Mesendoderm (in vitro differentiated cells): Measurements from ENCODE around the gene FFAR3.
"Not testable (repeated sequence)": the region's sequence is repeated elsewhere in the genome, so short reads cannot be mapped to it uniquely, and the experiment has no call there.

Source experiments
- DNase-seq: peaks from one replicate; pipeline ENCODE4 v3.0.0; 2013
- H2AK5ac ChIP-seq: 2 replicates; pipeline ENCODE4 v1.6.1; 2013; ENCODE audit warnings: low read length, inconsistent platforms
- H2BK120ac ChIP-seq: 2 replicates; pipeline ENCODE4 v1.6.1; 2013; ENCODE audit warnings: low read depth, mild to moderate bottlenecking, low read length, moderate library complexity, mixed read lengths
- H2BK15ac ChIP-seq: replicated peaks from 2 replicates; pipeline ENCODE4 v1.6.1; 2013; ENCODE audit warnings: low read depth, mild to moderate bottlenecking, moderate library complexity
- H2BK5ac ChIP-seq: 2 replicates; pipeline ENCODE4 v1.6.1; 2013; ENCODE audit warnings: low read length, inconsistent platforms
- H3K18ac ChIP-seq: 2 replicates; pipeline ENCODE4 v1.6.1; 2013; ENCODE audit warnings: mild to moderate bottlenecking, low read length, mixed read lengths
- H3K23ac ChIP-seq: one replicate; pipeline ENCODE4 v1.6.1; 2013; ENCODE audit warnings: low read length
- H3K27ac ChIP-seq: 2 replicates; pipeline ENCODE4 v1.5.1; 2013; ENCODE audit warnings: low read depth, mild to moderate bottlenecking, inconsistent platforms, low read length, moderate library complexity
- H3K27me3 ChIP-seq: 2 replicates; pipeline ENCODE4 v1.6.1; 2013; ENCODE audit warnings: low read length, control low read depth, mild to moderate bottlenecking, inconsistent platforms; ENCODE audit not compliant: insufficient read depth, poor library complexity
- H3K36me3 ChIP-seq: 2 replicates; pipeline ENCODE4 v1.6.1; 2013; ENCODE audit warnings: low read length, inconsistent platforms; ENCODE audit not compliant: control insufficient read depth, insufficient read depth
- H3K4ac ChIP-seq: one replicate; pipeline ENCODE4 v1.6.1; 2013; ENCODE audit warnings: low read depth, mild to moderate bottlenecking, low read length, moderate library complexity
- H3K4me1 ChIP-seq: 2 replicates; pipeline ENCODE4 v1.6.1; 2013; ENCODE audit warnings: low read depth, low read length, inconsistent platforms; ENCODE audit not compliant: control insufficient read depth
- H3K4me2 ChIP-seq: 2 replicates; pipeline ENCODE4 v1.6.1; 2013; ENCODE audit warnings: low read length
- H3K4me3 ChIP-seq: 2 replicates; pipeline ENCODE4 v1.5.1; 2013; ENCODE audit warnings: mild to moderate bottlenecking, low read length
- H3K56ac ChIP-seq: one replicate; pipeline ENCODE4 v1.6.1; 2013; ENCODE audit warnings: low read length
- H3K79me1 ChIP-seq: 2 replicates; pipeline ENCODE4 v1.6.1; 2013; ENCODE audit warnings: low read length, inconsistent platforms
- H3K79me2 ChIP-seq: 2 replicates; pipeline ENCODE4 v1.6.1; 2013; ENCODE audit warnings: mild to moderate bottlenecking, low read length; ENCODE audit not compliant: control insufficient read depth, insufficient read depth
- H3K9ac ChIP-seq: 2 replicates; pipeline ENCODE4 v1.6.1; 2013; ENCODE audit warnings: low read length, inconsistent platforms
- H4K5ac ChIP-seq: one replicate; pipeline ENCODE4 v1.6.1; 2013; ENCODE audit warnings: low read length
- H4K8ac ChIP-seq: one replicate; pipeline ENCODE4 v1.6.1; 2013; ENCODE audit warnings: low read depth, mild to moderate bottlenecking, control low read depth, low read length, moderate library complexity
- WGBS: extraction: QIAGEN DNeasy Blood & Tissue Kit; methylation state at CpG from one replicate; pipeline ENCODE4 v1.1.7; 2013; ENCODE audit warnings: low lambda C conversion rate, missing lambda C conversion rate; ENCODE audit not compliant: insufficient coverage; ENCODE audit errors: extremely low coverage; 5-methylcytosine and 5-hydroxymethylcytosine counted together

The FFAR3 gene

GRCh38 chr19:35369522-35369921 is 11.3 kb downstream of the FFAR3 start:
- Histone ChIP-seq H3K79me1 (no peaks in the 10 kb centered on the region), H3K23ac (no peak overlapping the region), H3K36me3 (no peaks in the 10 kb centered on the region), H4K5ac (no peak overlapping the region), H2BK5ac (no peak overlapping the region), H3K4me3 (no peak overlapping the region), H3K27me3 (no peaks in the 10 kb centered on the region), H4K8ac (no peak overlapping the region), H3K4me2 (no peak overlapping the region), H3K56ac (no peak overlapping the region), H3K79me2 (no peaks in the 10 kb centered on the region), H3K18ac (no peak overlapping the region), H2AK5ac (no peak overlapping the region), H3K9ac (no peak overlapping the region), H3K4ac (no peak overlapping the region), H3K27ac (no peak overlapping the region), H2BK120ac (no peak overlapping the region), H2BK15ac (no peak overlapping the region), H3K4me1 (no peaks in the 10 kb centered on the region)
- DNase-seq, result no peak

- Histone ChIP-seq H3K4me1 (no peaks in the 10 kb centered on the region), H3K27me3 (no peaks in the 10 kb centered on the region), H2BK5ac (no peak within 1 kb of the TSS), H3K4ac (no peak within 1 kb of the TSS), H3K18ac (no peak within 1 kb of the TSS), H3K9ac (no peak within 1 kb of the TSS), H4K5ac (no peak within 1 kb of the TSS), H4K8ac (no peak within 1 kb of the TSS), H3K56ac (no peak within 1 kb of the TSS), H3K79me2 (no peaks in the 10 kb centered on the region), H3K4me3 (no peak within 1 kb of the TSS), H3K27ac (no peak within 1 kb of the TSS), H2AK5ac (no peak within 1 kb of the TSS), H3K23ac (no peak within 1 kb of the TSS), H2BK15ac (no peak within 1 kb of the TSS), H3K36me3 (no peaks in the 10 kb centered on the region), H3K4me2 (no peak within 1 kb of the TSS), H3K79me1 (no peaks in the 10 kb centered on the region), H2BK120ac (no peak within 1 kb of the TSS)
- no peak for DNase-seq
- no CpG with 5 or more reads among the region's 8 CpGs for WGBS
Measured at GRCh38 chr19:35370722-35371121, 12.5 kb downstream of the FFAR3 start, which contains the start of gene GPR42. TSS of gene GPR42 (plus strand) at chr19:35371068. CDS start at chr19:35371360, 292 bp downstream.

GRCh38 chr19:35373492-35373891 is 15.2 kb downstream of the FFAR3 start:
- Histone ChIP-seq H3K27me3 (no peaks in the 10 kb centered on the region), H3K4ac (no peak overlapping the region), H3K79me1 (no peaks in the 10 kb centered on the region), H3K4me1 (no peaks in the 10 kb centered on the region), H2AK5ac (no peak overlapping the region), H3K4me2 (no peak overlapping the region), H3K23ac (no peak overlapping the region), H3K18ac (no peak overlapping the region), H4K8ac (no peak overlapping the region), H3K27ac (no peak overlapping the region), H2BK120ac (no peak overlapping the region), H3K56ac (no peak overlapping the region), H2BK5ac (no peak overlapping the region), H4K5ac (no peak overlapping the region), H2BK15ac (no peak overlapping the region), H3K9ac (no peak overlapping the region), H3K36me3 (no peaks in the 10 kb centered on the region), H3K4me3 (no peak overlapping the region), H3K79me2 (no peaks in the 10 kb centered on the region)
- no CpG with 5 or more reads among the region's 7 CpGs for WGBS
- no peak for DNase-seq

GRCh38 chr19:35374031-35374430 is 15.8 kb downstream of the FFAR3 start:
- H2BK15ac ChIP-seq, H3K18ac ChIP-seq, H2BK120ac ChIP-seq, H3K56ac ChIP-seq, H3K27ac ChIP-seq, H3K4me3 ChIP-seq, H3K4me1 ChIP-seq, H2BK5ac ChIP-seq, H4K5ac ChIP-seq, H3K36me3 ChIP-seq, H3K4me2 ChIP-seq, DNase-seq, H3K9ac ChIP-seq, H3K27me3 ChIP-seq, H3K23ac ChIP-seq, H2AK5ac ChIP-seq, H3K79me1 ChIP-seq, H3K79me2 ChIP-seq, H3K4ac ChIP-seq, H4K8ac ChIP-seq: not testable (repeated sequence)

GRCh38 chr19:35375505-35376307 is 17.4 kb downstream of the FFAR3 start:
- Histone ChIP-seq H3K27me3 (no peaks in the 10 kb centered on the region), H3K4me3 (no peak overlapping the region), H2BK120ac (no peak overlapping the region), H3K23ac (no peak overlapping the region), H4K5ac (no peak overlapping the region), H2AK5ac (no peak overlapping the region), H3K4ac (no peak overlapping the region), H3K79me2 (no peaks in the 10 kb centered on the region), H4K8ac (no peak overlapping the region), H3K4me2 (no peak overlapping the region), H3K4me1 (no peaks in the 10 kb centered on the region), H3K27ac (no peak overlapping the region), H2BK15ac (no peak overlapping the region), H3K36me3 (no peaks in the 10 kb centered on the region), H3K18ac (no peak overlapping the region), H3K9ac (no peak overlapping the region), H3K79me1 (no peaks in the 10 kb centered on the region), H3K56ac (no peak overlapping the region), H2BK5ac (no peak overlapping the region)
- DNase-seq, result no peak
- WGBS, result no CpG with 5 or more reads among the region's 12 CpGs

- H3K27ac ChIP-seq, result no peak overlapping the region
- no peaks in the 10 kb centered on the region for H3K4me1 ChIP-seq
- no peak overlapping the region for H3K23ac ChIP-seq
- H3K27me3 ChIP-seq, result no peaks in the 10 kb centered on the region
- H2AK5ac ChIP-seq, result no peak overlapping the region
- H3K9ac ChIP-seq, result no peak overlapping the region
- no peak overlapping the region for H2BK15ac ChIP-seq
- H3K4me3 ChIP-seq, result no peak overlapping the region
- no peak overlapping the region for H3K4me2 ChIP-seq
- no peak overlapping the region for H2BK5ac ChIP-seq
- no peak overlapping the region for H4K8ac ChIP-seq
- no peaks in the 10 kb centered on the region for H3K36me3 ChIP-seq
- H3K79me2 ChIP-seq, result no peaks in the 10 kb centered on the region
- no peak overlapping the region for H3K18ac ChIP-seq
- no peak for DNase-seq
- 100% methylated on average over 1 of the region's 1 CpG for whole genome bisulfite sequencing
- H3K79me1 ChIP-seq, result no peaks in the 10 kb centered on the region
- no peak overlapping the region for H3K4ac ChIP-seq
- no peak overlapping the region for H3K56ac ChIP-seq
- H4K5ac ChIP-seq, result no peak overlapping the region
- no peak overlapping the region for H2BK120ac ChIP-seq
Measured at GRCh38 chr19:35377656-35378055, 19.4 kb downstream of the FFAR3 start.
